A549 (cell line): Measurements from ENCODE around the gene GTF2IRD2. TPM values are rescaled to one million over a fixed set of nuclear protein-coding genes. Genes with fewer than 3 reads are reported as not detected.
"Not testable (repeated sequence)": the region's sequence is repeated elsewhere in the genome, so short reads cannot be mapped to it uniquely, and the experiment has no call there.

Experiments
- ATAC-seq, 2 experiments: fragments of 200-7000 bp in 1 of 2; fragments of >200 bp in 1 of 2; cut with Nextera tagmentation in 1 of 2; cut with Tn5 transposase in 1 of 2; 3 replicates each; pipeline versions ENCODE4 v1.8.0 to v1.9.1; 2018 to 2020; ENCODE audit warnings: mild to moderate bottlenecking in 1 of 2, moderate library complexity in 1 of 2
- CTCF ChIA-PET: fragments of 300-600 bp; sonication (Branson Sonifier 250); formaldehyde crosslinking; extraction: SDS; loops from one replicate; lab custom pipeline; 2021; ENCODE audit warnings: antibody characterized with exemption, inconsistent platforms; lab: Yijun Ruan, JAX
- POLR2A ChIA-PET: fragments of 350-600 bp; formaldehyde crosslinking; extraction: SDS; loops from one replicate; lab custom pipeline; 2021; ENCODE audit warnings: antibody characterized with exemption, inconsistent platforms; lab: Yijun Ruan, JAX
- DNase-seq, 2 experiments: peaks; one replicate each; pipeline versions ENCODE4 v3.0.0 to v3.0.0-alpha.2; 2011 to 2016; ENCODE audit warnings: low read depth in 1 of 2, low spot score in 1 of 2
- FAIRE-seq: peaks from 2 replicates; lab custom pipeline; 2011; peaks lifted over from hg19 to GRCh38; lab: Jason Lieb, UNC
- H3K27ac ChIP-seq, 2 experiments: fragments of >200 bp; sonication (Bioruptor Twin); formaldehyde crosslinking; 3 replicates each; pipeline ENCODE4 v1.5.1; 2016 to 2017
- H3K4me1 ChIP-seq: fragments of >200 bp; sonication (Bioruptor Twin); formaldehyde crosslinking; 3 replicates; pipeline ENCODE4 v1.6.1; 2016
- H3K4me2 ChIP-seq: fragments of >200 bp; sonication (Bioruptor Twin); formaldehyde crosslinking; 3 replicates; pipeline ENCODE4 v1.6.1; 2016
- H3K4me3 ChIP-seq: fragments of >200 bp; sonication (Bioruptor Twin); formaldehyde crosslinking; 3 replicates; pipeline ENCODE4 v1.5.1; 2016
- H3K9me3 ChIP-seq: fragments of >200 bp; sonication (Bioruptor Twin); formaldehyde crosslinking; 3 replicates; pipeline ENCODE4 v1.6.1; 2016
- FOSL2 ChIP-seq, 2 experiments: fragments of 450-650 bp in 1 of 2; fragments of >200 bp in 1 of 2; sonication (Bioruptor Twin) in 1 of 2; formaldehyde crosslinking; IDR thresholded peaks; 2 replicates each; pipeline versions ENCODE4 v1.5.0 to v1.6.1; 2016 to 2020; ENCODE audit warnings: mild to moderate bottlenecking in 1 of 2, moderate library complexity in 1 of 2
- POLR2A ChIP-seq: IDR thresholded peaks from 2 replicates; pipeline ENCODE4 v1.6.1; 2012; ENCODE audit warnings: mild to moderate bottlenecking, low read length
- WGBS: methylation state at CpG from one replicate; pipeline ENCODE4 v1.1.6; 2017; ENCODE audit errors: missing lambda C conversion rate; 5-methylcytosine and 5-hydroxymethylcytosine counted together
- polyA plus RNA-seq, 4 experiments: library from polyadenylated mRNA; depleted of rRNA in 3 of 4; stranded (reverse); fragments of >200 nt; fragmentation: RNase III in 1 of 4; extraction: RNeasy Plus Mini Kit Qiagen cat#74134 plus additional on column Dnase treatment in 1 of 4; gene quantifications; 2 replicates in 3 of 4; 3 replicates in 1 of 4; pipeline ENCODE4 v1.2.3, GENCODE V29; 2011 to 2017

Gene GTF2IRD2
- polyA plus RNA-seq, 2 of the 4 experiments (the other 2 are of a cell fraction) = 5.5 to 16.0 TPM

DNA sequence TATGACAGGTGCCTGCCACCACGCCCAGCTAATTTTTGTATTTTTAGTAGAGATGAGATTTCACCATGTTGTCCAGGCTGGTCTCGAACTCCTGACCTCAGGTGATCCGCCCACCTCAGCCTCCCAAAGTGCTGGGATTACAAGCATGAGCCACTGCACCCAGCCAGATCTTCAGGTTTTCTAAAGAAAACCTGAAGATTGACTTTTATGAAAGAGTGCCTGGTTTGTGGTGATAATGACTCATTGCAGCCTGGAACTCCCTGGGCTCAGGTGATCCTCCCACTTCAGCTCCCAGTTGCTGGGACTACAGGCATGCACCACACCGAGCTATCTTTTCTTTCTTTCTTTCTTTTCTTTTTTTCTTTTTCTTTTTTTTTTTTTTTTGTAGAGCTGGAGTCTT lies 52.8 kb downstream of the GTF2IRD2 start:
- WGBS = 6% methylated on average over 1 of the region's 4 CpGs
- POLR2A ChIA-PET; FAIRE-seq; H3K9me3 ChIP-seq; H3K4me1 ChIP-seq; DNase-seq; H3K4me3 ChIP-seq; CTCF ChIA-PET; TF ChIP-seq FOSL2 (IDR thresholded peaks at IDR 0.05): not testable (repeated sequence)
- TF ChIP-seq FOSL2 (CRISPR knock-in tag; IDR thresholded peaks at IDR 0.05) = peak; percentile 29; the same call in 1 of the 2 replicates
- Histone ChIP-seq H3K4me2 (0 out of 3 replicates have a peak overlapping the region, but pooled peaks have one; percentile 21), H3K27ac (peak overlapping the region in 1 of 2 experiments; percentile 39; a peak in 1 of 6 replicates)
- peak; percentile 52 to 70; a peak in 3 of 6 replicates for ATAC-seq

DNA sequence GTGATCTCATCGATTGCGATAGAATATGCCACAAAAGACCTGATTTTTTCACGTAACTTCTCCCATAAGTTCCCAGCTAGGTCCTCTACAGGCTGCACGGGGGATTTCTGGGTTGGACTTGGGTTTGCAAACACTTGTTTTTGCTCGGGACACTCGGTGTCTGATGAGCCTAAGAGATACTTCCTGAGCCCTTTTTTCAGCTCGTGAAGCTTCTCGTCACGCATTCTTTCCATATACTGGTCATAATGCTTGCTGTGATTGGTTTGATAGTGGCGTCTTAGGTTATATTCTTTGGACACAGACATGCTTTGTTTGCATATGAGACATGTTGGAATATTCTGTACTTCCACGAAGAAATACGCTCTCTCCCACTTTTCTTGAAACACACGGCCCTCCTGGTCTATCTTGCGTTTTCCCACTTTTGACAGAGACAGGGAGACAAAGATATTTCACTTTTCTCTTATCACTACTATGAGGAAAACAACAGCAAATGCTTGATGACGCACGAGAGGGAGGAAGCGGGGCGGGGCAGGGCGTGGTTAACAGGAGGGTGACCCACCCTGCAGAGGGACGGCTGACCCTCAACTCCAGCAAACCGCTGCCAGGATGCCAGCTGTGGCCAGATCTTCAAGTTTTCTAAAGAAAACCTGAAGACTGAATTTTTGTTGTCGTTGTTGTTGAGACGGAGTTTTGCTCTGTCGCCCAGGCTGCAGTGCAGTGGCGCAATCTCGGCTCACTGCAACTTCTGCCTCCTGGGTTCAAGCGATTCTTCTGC lies 53.4 kb downstream of the GTF2IRD2 start:
- H3K9me3 ChIP-seq, H3K4me1 ChIP-seq, FAIRE-seq, POLR2A ChIA-PET, H3K4me3 ChIP-seq, CTCF ChIA-PET: not testable (repeated sequence)
- ATAC-seq = peak; percentile 56 to 59; a peak in 5 of 6 replicates
- Histone ChIP-seq H3K4me2 (0 out of 3 replicates have a peak overlapping the region, but pooled peaks have one; percentile 21), H3K27ac (peak overlapping the region in 1 of 2 experiments; percentile 39; a peak in 1 of 6 replicates)
- WGBS = 45% methylated on average over 15 of the region's 27 CpGs
- DNase-seq = peak in 1 of 2 experiments; percentile 18

DNA sequence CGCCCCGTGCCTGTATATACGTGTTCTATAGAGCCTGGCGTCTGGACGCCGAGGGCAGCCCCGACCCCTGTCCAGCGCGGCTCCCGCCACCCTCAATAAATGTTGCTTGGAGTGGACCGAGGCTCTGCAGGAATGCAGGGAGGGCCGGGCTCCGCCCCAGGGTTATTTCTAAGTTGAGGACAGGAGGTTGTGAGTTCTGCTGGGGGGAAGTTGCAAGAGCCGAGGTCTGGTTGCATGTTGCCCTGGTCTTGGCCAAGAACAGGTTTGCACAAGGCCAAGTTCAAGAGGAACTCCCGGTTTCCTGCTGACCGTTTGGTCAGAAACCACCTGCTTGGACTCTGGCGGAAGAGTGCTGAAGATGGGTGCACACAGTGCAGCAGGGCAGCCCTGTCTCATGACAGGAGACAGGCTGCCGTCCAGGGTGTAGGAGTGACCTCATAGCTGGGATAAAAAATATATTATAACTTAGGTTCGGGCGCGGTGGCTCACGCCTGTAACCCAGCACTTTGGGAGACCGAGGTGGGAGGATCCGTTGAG lies 62.1 kb downstream of the GTF2IRD2 start:
- WGBS = no CpG with 5 or more reads among the region's 24 CpGs
- H3K4me3 ChIP-seq, H3K4me2 ChIP-seq, FAIRE-seq, H3K9me3 ChIP-seq, H3K4me1 ChIP-seq, H3K27ac ChIP-seq, DNase-seq, CTCF ChIA-PET, POLR2A ChIA-PET: not testable (repeated sequence)
- peak; percentile 26 to 58 for ATAC-seq

DNA sequence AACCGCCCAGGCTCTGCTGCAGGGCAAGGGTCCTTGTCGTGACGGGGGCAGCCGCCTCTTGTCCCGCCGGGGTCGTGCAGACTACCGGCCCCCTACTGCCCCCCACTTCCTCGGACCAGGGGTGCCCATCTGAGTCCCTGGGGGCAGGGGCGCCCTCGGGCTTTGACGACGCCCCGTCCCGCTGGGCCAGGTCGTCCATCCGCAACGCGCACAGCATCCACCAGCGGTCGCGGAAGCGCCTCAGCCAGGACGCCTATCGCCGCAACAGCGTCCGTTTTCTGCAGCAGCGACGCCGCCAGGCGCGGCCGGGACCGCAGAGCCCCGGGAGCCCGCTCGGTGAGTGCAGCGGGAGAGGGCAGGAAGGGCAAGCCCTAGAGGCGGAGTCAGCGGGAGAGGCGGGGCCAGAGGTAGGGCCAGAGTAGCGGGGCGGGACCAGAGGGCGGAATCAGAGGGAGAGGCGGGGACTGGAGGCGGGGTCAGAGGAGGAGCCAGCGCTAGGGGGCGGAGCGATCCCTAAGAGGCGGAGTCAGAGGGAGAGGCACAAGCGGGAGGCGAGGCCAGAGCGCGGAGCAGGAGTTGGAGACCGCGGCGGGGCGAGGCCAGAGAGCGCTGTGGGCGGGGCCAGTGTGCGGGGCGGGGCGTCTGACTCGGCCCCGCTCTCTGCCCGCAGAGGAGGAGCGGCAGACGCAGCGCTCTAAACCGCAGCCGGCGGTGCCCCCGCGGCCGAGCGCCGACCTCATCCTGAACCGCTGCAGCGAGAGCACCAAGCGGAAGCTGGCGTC lies 62.8 kb downstream of the GTF2IRD2 start:
- TF ChIP-seq POLR2A = peak; percentile 30; the same call in 1 of the 2 replicates
- peak in 1 of 2 experiments; percentile 89 for DNase-seq
- peak overlapping the region; percentile 34; the same call in 2 of the 3 replicates for H3K4me3 ChIP-seq
- H3K9me3 ChIP-seq, POLR2A ChIA-PET, CTCF ChIA-PET, FAIRE-seq, H3K4me1 ChIP-seq: not testable (repeated sequence)
- H3K4me2 ChIP-seq = peak overlapping the region; percentile 38; the same call in 1 of the 3 replicates
- WGBS = no CpG with 5 or more reads among the region's 82 CpGs
- peak; percentile 91 to 97 for ATAC-seq
- H3K27ac ChIP-seq = peak overlapping the region in 1 of 2 experiments; percentile 70; a peak in 2 of 6 replicates

DNA sequence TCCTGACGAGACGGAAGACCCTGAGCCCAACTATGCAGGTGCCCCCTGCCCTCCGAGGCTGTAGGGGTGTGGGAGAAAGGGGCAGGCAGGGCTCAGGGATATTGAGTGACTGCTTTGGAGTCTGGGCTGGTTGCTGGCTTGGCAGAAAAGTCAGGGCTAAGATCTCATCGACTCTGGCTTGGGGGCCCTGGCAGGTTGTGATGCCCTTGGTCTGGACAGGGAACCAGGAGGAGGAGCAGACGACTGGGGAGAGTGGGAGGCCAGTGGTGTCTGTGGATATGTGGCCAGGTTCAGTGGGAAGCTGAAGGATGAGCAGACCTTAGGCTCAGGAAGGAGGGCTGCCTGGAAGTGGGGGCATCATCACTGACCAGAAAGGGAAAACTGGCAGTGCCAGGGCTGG lies 67.8 kb downstream of the GTF2IRD2 start:
- not testable (repeated sequence) for FAIRE-seq, DNase-seq
- WGBS = 61% methylated on average over 4 of the region's 5 CpGs

DNA sequence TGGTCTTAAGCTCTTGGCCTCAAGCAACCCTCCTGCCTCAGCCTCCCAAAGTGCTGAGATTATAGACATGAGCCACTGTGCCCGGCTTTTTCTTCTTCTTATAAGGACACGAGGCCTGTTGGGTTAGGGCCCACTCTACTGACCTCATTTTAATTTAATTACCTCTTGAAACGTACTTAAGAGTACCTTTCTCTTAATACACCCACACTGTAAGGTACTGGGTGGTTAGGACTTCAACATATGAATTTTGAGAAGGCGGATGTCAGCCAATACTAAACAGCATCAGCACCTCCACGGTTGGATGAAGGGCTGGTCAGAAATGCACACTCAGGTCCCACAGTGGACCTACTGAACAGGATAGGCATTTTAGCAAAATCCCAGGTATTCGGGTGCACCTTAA lies 69.7 kb downstream of the GTF2IRD2 start:
- H3K4me1 ChIP-seq, FAIRE-seq, H3K9me3 ChIP-seq, H3K27ac ChIP-seq, H3K4me2 ChIP-seq, CTCF ChIA-PET, ATAC-seq, POLR2A ChIA-PET, H3K4me3 ChIP-seq, DNase-seq: not testable (repeated sequence)
- WGBS = 71% methylated on average over 4 of the region's 6 CpGs

More for the DNA sequence above, 67.8 kb downstream of the GTF2IRD2 start:
- H3K4me2 ChIP-seq, H3K4me1 ChIP-seq, H3K9me3 ChIP-seq, CTCF ChIA-PET, H3K27ac ChIP-seq, H3K4me3 ChIP-seq, ATAC-seq, POLR2A ChIA-PET: not testable (repeated sequence)

DNA sequence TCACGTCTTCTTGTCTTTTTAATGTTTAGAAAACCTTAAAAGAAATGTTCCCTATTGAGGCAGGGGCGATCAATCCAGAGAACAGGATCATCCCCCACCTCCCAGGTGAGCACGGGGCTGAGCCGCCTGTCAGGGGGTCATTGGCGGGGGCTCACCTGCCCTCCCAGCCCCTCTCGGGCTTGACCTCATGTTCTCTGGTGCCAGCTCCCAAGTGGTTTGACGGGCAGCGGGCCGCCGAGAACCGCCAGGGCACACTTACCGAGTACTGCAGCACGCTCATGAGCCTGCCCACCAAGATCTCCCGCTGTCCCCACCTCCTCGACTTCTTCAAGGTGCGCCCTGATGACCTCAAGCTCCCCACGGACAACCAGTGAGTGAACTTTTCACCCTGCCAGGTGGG lies 72.4 kb downstream of the GTF2IRD2 start:
- 94% methylated on average over 6 of the region's 17 CpGs for whole genome bisulfite sequencing
- POLR2A ChIA-PET, FAIRE-seq, H3K4me3 ChIP-seq, CTCF ChIA-PET, DNase-seq, H3K4me2 ChIP-seq, H3K4me1 ChIP-seq, H3K27ac ChIP-seq, H3K9me3 ChIP-seq, ATAC-seq: not testable (repeated sequence)

DNA sequence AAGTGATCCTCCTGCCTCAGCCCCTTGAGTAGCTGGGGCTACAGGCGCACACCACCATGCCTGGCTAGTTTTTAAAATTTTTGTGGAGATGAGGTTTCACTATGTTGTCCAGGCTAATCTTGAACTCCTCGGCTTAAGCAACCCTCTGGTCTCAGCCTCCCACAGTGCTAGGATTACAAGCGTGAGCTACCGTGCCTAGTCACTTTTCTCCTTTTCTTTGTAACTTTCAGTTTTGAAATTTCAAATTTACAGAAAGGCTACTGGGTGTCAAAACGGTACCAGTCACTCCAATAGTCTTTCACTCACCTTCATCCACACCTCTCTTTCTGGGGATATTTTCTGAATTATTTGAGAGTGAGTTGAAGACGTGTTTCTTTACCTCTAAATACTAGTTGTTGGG lies 76.3 kb downstream of the GTF2IRD2 start:
- H3K27ac ChIP-seq, H3K4me1 ChIP-seq, H3K4me2 ChIP-seq, CTCF ChIA-PET, FAIRE-seq, H3K4me3 ChIP-seq, H3K9me3 ChIP-seq, POLR2A ChIA-PET, DNase-seq, ATAC-seq: not testable (repeated sequence)
- WGBS = no CpG with 5 or more reads among the region's 6 CpGs

DNA sequence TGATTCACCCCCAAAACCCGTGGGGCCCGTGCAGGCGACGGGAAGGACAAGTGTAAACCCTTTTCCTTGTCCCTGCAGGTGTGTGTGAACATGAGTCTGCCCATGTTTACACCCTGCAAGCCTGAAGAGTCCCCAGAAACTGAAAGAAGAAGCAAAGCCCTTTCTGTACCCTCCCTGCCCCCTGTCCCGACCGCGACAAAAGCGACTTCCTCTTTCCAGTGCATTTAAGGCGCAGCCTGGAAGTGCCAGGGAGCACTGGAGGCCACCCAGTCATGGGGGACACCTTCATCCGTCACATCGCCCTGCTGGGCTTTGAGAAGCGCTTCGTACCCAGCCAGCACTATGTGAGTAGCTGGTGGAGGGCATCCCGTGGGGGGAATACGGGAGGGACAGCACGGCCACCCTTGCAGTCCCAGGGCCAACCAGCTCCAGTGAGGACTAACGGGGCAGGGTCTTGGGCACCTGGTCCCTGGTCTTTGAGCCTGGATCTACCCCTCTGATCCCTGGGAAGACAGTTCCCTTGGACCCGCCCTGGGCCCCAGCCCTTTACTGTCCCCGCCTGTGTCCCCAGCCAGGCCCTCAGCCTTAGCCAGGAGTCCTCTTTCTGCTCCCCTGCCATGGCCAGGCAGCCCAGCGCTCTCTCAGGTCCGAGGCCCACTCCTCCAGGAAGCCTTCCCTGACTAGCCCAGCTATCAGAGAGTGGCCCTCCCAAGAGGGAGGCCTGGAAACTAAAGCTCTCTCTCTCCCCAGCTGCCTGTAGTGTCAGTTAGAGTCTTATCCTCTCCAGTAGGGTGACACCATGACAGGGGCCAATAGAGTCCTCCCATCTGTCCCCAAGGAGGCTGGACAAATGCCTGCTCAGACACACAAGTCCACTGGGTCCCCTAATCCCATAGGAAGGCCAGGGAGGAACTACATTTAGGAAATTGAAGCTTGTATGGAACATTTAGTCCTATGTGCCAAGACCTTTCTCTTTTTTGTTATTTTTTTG lies 77.3 kb downstream of the GTF2IRD2 start, which contains the start of gene NCF1:
Gene NCF1 (plus strand): TSS at position 252 of the 991 bp plus-strand sequence. CDS start 21 bp downstream, at position 273.
- H3K27ac ChIP-seq, H3K4me3 ChIP-seq, H3K4me1 ChIP-seq, H3K4me2 ChIP-seq, POLR2A ChIA-PET, FAIRE-seq, H3K9me3 ChIP-seq, CTCF ChIA-PET, DNase-seq: not testable (repeated sequence)
- WGBS = no CpG with 5 or more reads among the region's 21 CpGs
- peak; percentile 41 to 66; a peak in 5 of 6 replicates for ATAC-seq
